Neural crest cell (in vitro differentiated cells): ENCODE measurements around the gene FAM171A2. TPM values are rescaled to one million over a fixed set of nuclear protein-coding genes. Genes with fewer than 3 reads are reported as not detected.
A peak's percentile ranks its signal among the peaks of the same experiment; 100 is the strongest.
"Not testable (repeated sequence)": the region's sequence is repeated elsewhere in the genome, so short reads cannot be mapped to it uniquely, and the experiment has no call there.

ENCODE experiments used
- DNase-seq: peaks from one replicate; pipeline ENCODE4 v3.0.0; 2021; ENCODE audit warnings: low read depth, mixed read lengths, low spot score
- H3K27ac Mint-ChIP-seq: one replicate; pipeline ENCODE4 v1.8.0; 2021; ENCODE audit warnings: mild to moderate bottlenecking, mixed read lengths; ENCODE audit not compliant: unreplicated experiment
- H3K27me3 Mint-ChIP-seq: 2 replicates; pipeline ENCODE4 v1.8.0; 2021; ENCODE audit warnings: low read depth, mild to moderate bottlenecking, mixed read lengths
- H3K36me3 Mint-ChIP-seq: 2 replicates; pipeline ENCODE4 v1.8.0; 2021; ENCODE audit warnings: low read depth, mild to moderate bottlenecking, mixed read lengths
- H3K4me1 Mint-ChIP-seq: 2 replicates; pipeline ENCODE4 v1.8.0; 2021; ENCODE audit warnings: mixed read lengths
- H3K4me3 Mint-ChIP-seq: one replicate; pipeline ENCODE4 v1.8.0; 2021; ENCODE audit warnings: mild to moderate bottlenecking, mixed read lengths
- H3K9me3 Mint-ChIP-seq: 2 replicates; pipeline ENCODE4 v1.8.0; 2021; ENCODE audit warnings: mixed read lengths
- total RNA-seq: library from RNA; stranded (reverse); gene quantifications from 2 replicates; pipeline ENCODE4 v1.2.1, GENCODE V29; 2021
- TF ChIP-seq, protein P1 (sequence below): fragments of 200-600 bp; sonication (generic); conservative IDR thresholded peaks from 2 replicates; pipeline ENCODE4 v1.5.0; 2021; ENCODE audit warnings: antibody characterized with exemption, mild to moderate bottlenecking

The FAM171A2 gene
- total RNA-seq, 1 donor from 2014 or later, result 51.9 TPM

DNA sequence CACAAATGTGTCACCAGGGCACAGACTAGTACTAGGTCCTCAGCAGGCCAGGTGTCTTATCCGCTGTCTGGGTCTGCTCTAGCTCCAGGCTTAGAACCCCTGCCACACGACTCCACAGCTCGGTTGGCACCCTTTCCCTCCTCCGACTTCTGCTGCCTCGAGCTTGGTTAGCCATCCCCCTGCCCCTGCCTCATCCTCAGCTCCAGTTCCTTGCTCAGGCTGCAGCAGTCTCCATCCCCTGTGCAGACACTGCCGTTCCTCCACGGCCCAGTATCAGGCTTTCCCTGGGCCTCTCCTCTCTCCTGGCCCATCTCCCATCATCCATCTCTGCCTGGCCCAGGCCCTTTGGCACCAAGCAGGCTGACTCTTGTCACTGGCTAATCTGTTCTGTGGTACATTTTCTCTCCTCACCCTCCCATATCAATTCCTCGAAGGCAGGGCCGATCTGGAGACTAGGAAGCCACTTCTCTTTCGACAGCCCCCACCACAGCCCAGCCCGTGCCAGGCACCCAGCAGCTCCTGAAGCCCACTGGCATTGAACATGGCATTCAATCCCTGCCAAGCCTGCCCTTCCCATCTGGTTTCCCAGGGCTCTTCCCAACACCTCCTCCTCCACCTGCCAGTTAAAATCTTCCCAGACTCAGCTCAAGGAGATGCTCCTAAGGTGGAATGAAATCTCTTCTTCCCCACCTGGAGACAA, 20.0 kb downstream of the FAM171A2 start:
- H3K27me3 Mint-ChIP-seq, result peaks cover 39% of the 10 kb centered on the region

DNA sequence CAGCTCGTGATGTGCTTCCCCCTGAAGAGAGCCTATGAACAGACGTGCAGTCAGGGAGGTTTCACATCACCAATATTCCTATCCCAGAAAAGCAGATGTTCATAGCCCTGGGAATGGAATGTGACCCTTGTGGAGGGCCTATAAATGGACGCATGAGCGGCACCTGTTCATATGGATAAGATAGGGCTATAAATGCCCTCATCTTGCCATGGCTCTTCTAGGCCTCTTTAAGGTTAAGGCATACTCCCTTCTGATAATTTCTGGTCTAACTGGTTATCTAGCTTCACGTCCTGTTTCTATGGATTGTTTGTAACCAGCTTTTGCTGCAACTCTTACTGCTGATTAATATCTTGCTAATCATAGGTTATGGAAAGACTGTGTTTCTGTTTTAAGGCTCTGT, 23.1 kb downstream of the FAM171A2 start:
- H3K9me3 Mint-ChIP-seq, H3K27ac Mint-ChIP-seq, H3K4me3 Mint-ChIP-seq, H3K36me3 Mint-ChIP-seq, DNase-seq, H3K4me1 Mint-ChIP-seq: not testable (repeated sequence)
- H3K27me3 Mint-ChIP-seq, result peaks cover 58% of the 10 kb centered on the region

More for the DNA sequence above, 20.0 kb downstream of the FAM171A2 start:
- Mint-ChIP-seq H3K27ac (no peak overlapping the region), H3K36me3 (no peaks in the 10 kb centered on the region), H3K9me3 (no peaks in the 10 kb centered on the region), H3K4me3 (peak overlapping the region; percentile 26), H3K4me1 (peaks cover 15% of the 10 kb centered on the region)
- TF ChIP-seq, protein P1, sequence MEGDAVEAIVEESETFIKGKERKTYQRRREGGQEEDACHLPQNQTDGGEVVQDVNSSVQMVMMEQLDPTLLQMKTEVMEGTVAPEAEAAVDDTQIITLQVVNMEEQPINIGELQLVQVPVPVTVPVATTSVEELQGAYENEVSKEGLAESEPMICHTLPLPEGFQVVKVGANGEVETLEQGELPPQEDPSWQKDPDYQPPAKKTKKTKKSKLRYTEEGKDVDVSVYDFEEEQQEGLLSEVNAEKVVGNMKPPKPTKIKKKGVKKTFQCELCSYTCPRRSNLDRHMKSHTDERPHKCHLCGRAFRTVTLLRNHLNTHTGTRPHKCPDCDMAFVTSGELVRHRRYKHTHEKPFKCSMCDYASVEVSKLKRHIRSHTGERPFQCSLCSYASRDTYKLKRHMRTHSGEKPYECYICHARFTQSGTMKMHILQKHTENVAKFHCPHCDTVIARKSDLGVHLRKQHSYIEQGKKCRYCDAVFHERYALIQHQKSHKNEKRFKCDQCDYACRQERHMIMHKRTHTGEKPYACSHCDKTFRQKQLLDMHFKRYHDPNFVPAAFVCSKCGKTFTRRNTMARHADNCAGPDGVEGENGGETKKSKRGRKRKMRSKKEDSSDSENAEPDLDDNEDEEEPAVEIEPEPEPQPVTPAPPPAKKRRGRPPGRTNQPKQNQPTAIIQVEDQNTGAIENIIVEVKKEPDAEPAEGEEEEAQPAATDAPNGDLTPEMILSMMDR, result no peak
- no peak for DNase-seq

DNA sequence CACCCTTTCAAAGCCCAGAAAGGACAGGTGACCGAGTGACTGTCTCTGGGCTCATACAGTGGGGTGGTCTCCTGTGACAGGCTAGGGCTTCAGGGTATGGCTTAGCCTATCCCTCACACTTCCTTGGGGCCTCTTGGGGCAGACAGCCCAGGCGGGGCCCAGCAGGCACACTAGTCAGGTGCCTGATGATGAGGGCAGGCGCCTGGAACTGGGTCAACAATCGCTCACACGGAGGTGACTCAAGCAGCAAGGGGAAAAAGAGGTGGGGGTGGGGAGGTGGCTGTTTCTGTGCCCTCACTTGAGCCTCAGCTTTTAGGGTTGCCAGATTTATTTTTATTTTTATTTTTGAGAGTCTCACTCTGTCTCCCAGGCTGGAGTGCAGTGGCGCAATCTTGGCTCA, 25.0 kb downstream of the FAM171A2 start:
- Mint-ChIP-seq H3K27ac (no peak overlapping the region), H3K36me3 (no peaks in the 10 kb centered on the region), H3K9me3 (no peaks in the 10 kb centered on the region), H3K27me3 (peaks cover 64% of the 10 kb centered on the region), H3K4me3 (no peak overlapping the region), H3K4me1 (no peaks in the 10 kb centered on the region)
- TF ChIP-seq, protein P1, result no peak
- no peak for DNase-seq

DNA sequence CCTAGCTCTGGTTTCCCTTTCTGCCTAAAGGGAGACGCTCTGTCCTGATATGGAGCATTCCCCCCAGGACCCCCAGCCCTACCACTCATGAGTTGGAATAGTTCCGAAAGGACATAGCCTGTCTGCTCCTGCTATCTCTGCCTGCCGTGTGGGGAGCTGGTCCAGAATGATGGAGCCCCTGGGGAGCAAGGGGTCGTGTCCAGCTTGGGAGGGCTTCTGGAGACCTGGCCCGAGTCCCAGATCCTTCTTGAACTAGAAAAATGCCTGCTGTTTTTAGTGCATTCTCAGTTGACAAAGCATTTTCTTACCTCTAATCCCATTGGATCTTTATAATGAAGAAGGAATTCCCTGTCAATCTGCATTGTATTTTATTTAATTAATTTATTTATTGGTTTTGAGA, 27.7 kb downstream of the FAM171A2 start:
- no peak overlapping the region for H3K4me3 Mint-ChIP-seq
- no peaks in the 10 kb centered on the region for H3K36me3 Mint-ChIP-seq
- no peak for DNase-seq
- TF ChIP-seq, protein P1, result no peak
- H3K4me1 Mint-ChIP-seq, result peaks cover 5% of the 10 kb centered on the region
- peaks cover 52% of the 10 kb centered on the region for H3K27me3 Mint-ChIP-seq
- no peak overlapping the region for H3K27ac Mint-ChIP-seq
- no peaks in the 10 kb centered on the region for H3K9me3 Mint-ChIP-seq

DNA sequence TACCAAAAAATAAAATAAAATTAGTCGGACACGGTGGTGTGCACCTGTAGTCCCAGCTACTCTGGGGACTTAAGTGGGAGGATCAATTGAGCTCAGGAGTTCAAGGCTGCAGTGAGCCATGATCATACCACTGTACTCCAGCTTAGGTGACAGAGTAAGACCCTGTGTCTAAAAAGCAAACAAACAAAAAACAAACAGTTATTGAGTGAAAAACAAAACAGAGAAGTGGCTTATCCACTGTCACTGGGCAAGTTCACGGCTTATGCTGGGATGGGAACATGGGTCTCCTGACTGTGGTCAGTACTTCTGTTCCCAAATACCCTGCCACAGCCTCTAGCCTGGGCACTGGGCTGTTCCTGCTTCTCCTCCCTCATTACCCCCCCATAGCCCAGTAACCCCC, 28.1 kb downstream of the FAM171A2 start:
- H3K4me3 Mint-ChIP-seq, result no peak overlapping the region
- TF ChIP-seq, protein P1, result no peak
- no peak for DNase-seq
- peaks cover 5% of the 10 kb centered on the region for H3K4me1 Mint-ChIP-seq
- no peak overlapping the region for H3K27ac Mint-ChIP-seq
- peaks cover 48% of the 10 kb centered on the region for H3K27me3 Mint-ChIP-seq
- no peaks in the 10 kb centered on the region for H3K36me3 Mint-ChIP-seq
- no peaks in the 10 kb centered on the region for H3K9me3 Mint-ChIP-seq

DNA sequence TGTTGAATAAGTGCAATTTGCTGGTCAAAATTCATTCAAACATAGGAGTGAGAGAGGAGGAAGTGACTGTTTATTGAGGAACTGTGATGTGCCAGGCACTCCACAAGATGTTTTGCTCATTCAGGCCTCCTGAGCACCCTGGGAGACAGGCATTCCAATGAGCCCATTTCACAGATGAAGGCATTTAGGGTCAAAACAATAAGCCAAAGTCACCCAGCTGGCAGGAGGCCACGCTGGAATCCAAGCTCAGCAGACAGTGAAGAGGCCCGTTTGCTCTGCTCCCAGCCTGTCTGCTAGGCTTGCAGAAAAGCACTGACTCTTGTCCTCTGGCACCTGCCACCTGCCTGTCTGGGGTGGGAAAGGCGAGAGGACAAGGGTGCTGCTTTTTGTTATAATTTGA, 28.9 kb downstream of the FAM171A2 start:
- Mint-ChIP-seq H3K4me1 (peaks cover 5% of the 10 kb centered on the region), H3K27ac (no peak overlapping the region), H3K36me3 (no peaks in the 10 kb centered on the region), H3K27me3 (peaks cover 40% of the 10 kb centered on the region), H3K9me3 (no peaks in the 10 kb centered on the region), H3K4me3 (no peak overlapping the region)
- no peak for DNase-seq
- TF ChIP-seq, protein P1, result no peak
